Activated CD4-positive, alpha-beta memory T cell treated with anti-CD3 and anti-CD28 coated beads for 36 hours (primary cell): ENCODE data around the gene FPGT. TPM values are rescaled to one million over a fixed set of nuclear protein-coding genes. Genes with fewer than 3 reads are reported as not detected.
"Not testable (repeated sequence)": the region's sequence is repeated elsewhere in the genome, so short reads cannot be mapped to it uniquely, and the experiment has no call there.

ENCODE experiments used
- CTCF ChIA-PET: fragments of 350-600 bp; sonication (Branson Sonifier 250); formaldehyde crosslinking; loops from one replicate; lab custom pipeline; 2021; ENCODE audit warnings: antibody characterized with exemption, inconsistent platforms; lab: Charles Lee
- POLR2A ChIA-PET: fragments of 350-600 bp; sonication (Branson Sonifier 250); formaldehyde crosslinking; loops from one replicate; lab custom pipeline; 2021; ENCODE audit warnings: antibody characterized with exemption; lab: Charles Lee
- DNase-seq: peaks from one replicate; pipeline ENCODE4 v3.0.0-alpha.2; 2020
- H3K27ac Mint-ChIP-seq: one replicate; pipeline ENCODE4 v1.8.0; 2021; ENCODE audit warnings: mixed read lengths
- H3K27me3 Mint-ChIP-seq: one replicate; pipeline ENCODE4 v1.8.0; 2021; ENCODE audit warnings: mixed read lengths
- H3K36me3 Mint-ChIP-seq: one replicate; pipeline ENCODE4 v1.8.0; 2021; ENCODE audit warnings: mixed read lengths
- H3K4me1 Mint-ChIP-seq: one replicate; pipeline ENCODE4 v1.8.0; 2021; ENCODE audit warnings: low read depth, mixed read lengths
- H3K4me3 Mint-ChIP-seq: one replicate; pipeline ENCODE4 v1.8.0; 2021; ENCODE audit warnings: mild to moderate bottlenecking, mixed read lengths
- H3K9me3 Mint-ChIP-seq: one replicate; pipeline ENCODE4 v1.8.0; 2021; ENCODE audit warnings: mixed read lengths
- intact Hi-C: fragments of 100-400 bp; cut with micrococcal nuclease; formaldehyde crosslinking; loops from one replicate; pipeline ENCODE4 v1.15.1; 2023
- total RNA-seq, 2 experiments: library from RNA; stranded (reverse); gene quantifications; one replicate each; pipeline ENCODE4 v1.2.3, GENCODE V29; 2021

Gene FPGT
- 10 to 100 TPM in 1 of 2 experiments, 1 to 10 TPM in 1; 9.0 to 10.4 TPM for total RNA-seq

- ChIA-PET POLR2A (no interaction called here), CTCF (no interaction called here)
- DNase-seq, result peak; percentile 96
- H3K27me3 Mint-ChIP-seq, result no peaks in the 10 kb centered on the region
- intact Hi-C loops, result loop anchor here (1.0 to 10.0 kb wide), 4 partner anchors 267 to 1529 kb away; partner anchors contain the start of genes CRYZ and TYW3
- peak within 1 kb of the TSS; percentile 82 for H3K4me3 Mint-ChIP-seq
- no peaks in the 10 kb centered on the region for H3K9me3 Mint-ChIP-seq
- H3K27ac Mint-ChIP-seq, result peak within 1 kb of the TSS; percentile 86
- peaks cover 18% of the 10 kb centered on the region for H3K4me1 Mint-ChIP-seq
- peaks cover 10% of the 10 kb centered on the region for H3K36me3 Mint-ChIP-seq
Measured at GRCh38 chr1:74197657-74198552, at the start of gene FPGT, which contains the start of gene LRRIQ3. TSS of gene FPGT (plus strand) at chr1:74198242. CDS start at chr1:74198279, 37 bp downstream. TSS of gene LRRIQ3 (minus strand) at chr1:74198176. CDS start at chr1:74183684, 14,492 bp downstream.

- intact Hi-C loops, result no loop called here
- POLR2A ChIA-PET, result no interaction called here
- DNase-seq, result no peak
- H3K27ac Mint-ChIP-seq, result no peak overlapping the region
- no peaks in the 10 kb centered on the region for H3K36me3 Mint-ChIP-seq
- H3K4me1 Mint-ChIP-seq, result no peaks in the 10 kb centered on the region
- CTCF ChIA-PET, result no interaction called here
- H3K27me3 Mint-ChIP-seq, result peaks cover 1% of the 10 kb centered on the region
- H3K9me3 Mint-ChIP-seq, result peaks cover 2% of the 10 kb centered on the region
- H3K4me3 Mint-ChIP-seq, result no peak overlapping the region
Measured at GRCh38 chr1:74160046-74160445, 38.0 kb upstream of the FPGT start.

- intact Hi-C loops, result no loop called here
- H3K4me1 Mint-ChIP-seq, result no peaks in the 10 kb centered on the region
- no peak for DNase-seq
- ChIA-PET POLR2A (no interaction called here), CTCF (no interaction called here)
- no peaks in the 10 kb centered on the region for H3K9me3 Mint-ChIP-seq
- H3K27me3 Mint-ChIP-seq, result peaks cover 3% of the 10 kb centered on the region
- no peaks in the 10 kb centered on the region for H3K36me3 Mint-ChIP-seq
- H3K27ac Mint-ChIP-seq, result no peak overlapping the region
- no peak overlapping the region for H3K4me3 Mint-ChIP-seq
Measured at GRCh38 chr1:74161497-74161896, 36.5 kb upstream of the FPGT start.

GRCh38 chr1:74162333-74162732, 35.7 kb upstream of the FPGT start:
- Mint-ChIP-seq H3K36me3 (no peaks in the 10 kb centered on the region), H3K4me1 (no peaks in the 10 kb centered on the region), H3K27me3 (peaks cover 3% of the 10 kb centered on the region), H3K9me3 (peaks cover 4% of the 10 kb centered on the region), H3K4me3 (no peak overlapping the region), H3K27ac (no peak overlapping the region)
- intact Hi-C loops, result no loop called here
- ChIA-PET CTCF (no interaction called here), POLR2A (no interaction called here)
- no peak for DNase-seq

GRCh38 chr1:74174423-74174822, 23.6 kb upstream of the FPGT start:
- POLR2A ChIA-PET, DNase-seq, H3K4me3 Mint-ChIP-seq, H3K4me1 Mint-ChIP-seq, H3K36me3 Mint-ChIP-seq, intact Hi-C loops, H3K27me3 Mint-ChIP-seq, H3K27ac Mint-ChIP-seq, CTCF ChIA-PET: not testable (repeated sequence)
- H3K9me3 Mint-ChIP-seq, result peaks cover 33% of the 10 kb centered on the region

GRCh38 chr1:74180490-74180889, 17.6 kb upstream of the FPGT start:
- peaks cover 2% of the 10 kb centered on the region for H3K9me3 Mint-ChIP-seq
- H3K4me3 Mint-ChIP-seq, result no peak overlapping the region
- ChIA-PET CTCF (no interaction called here), POLR2A (no interaction called here)
- H3K36me3 Mint-ChIP-seq, result no peaks in the 10 kb centered on the region
- intact Hi-C loops, result no loop called here
- H3K27ac Mint-ChIP-seq, result no peak overlapping the region
- H3K27me3 Mint-ChIP-seq, result no peaks in the 10 kb centered on the region
- no peaks in the 10 kb centered on the region for H3K4me1 Mint-ChIP-seq
- no peak for DNase-seq

GRCh38 chr1:74193908-74194307, 4.1 kb upstream of the FPGT start:
- ChIA-PET CTCF (no interaction called here), POLR2A (no interaction called here)
- Mint-ChIP-seq H3K9me3 (no peaks in the 10 kb centered on the region), H3K36me3 (no peaks in the 10 kb centered on the region), H3K4me3 (no peak overlapping the region), H3K27me3 (no peaks in the 10 kb centered on the region), H3K27ac (no peak overlapping the region), H3K4me1 (peaks cover 15% of the 10 kb centered on the region)
- intact Hi-C loops, result loop anchor here (10.0 kb wide), 1 partner anchor 271 kb away; no protein-coding TSS in a partner anchor
- DNase-seq, result no peak

GRCh38 chr1:74195339-74195738, 2.7 kb upstream of the FPGT start:
- CTCF ChIA-PET, result interaction anchor here (1.3 kb wide), 1 partner anchor 537 kb away, joined by 3 read pairs; no protein-coding TSS in a partner anchor
- POLR2A ChIA-PET, result no interaction called here
- Mint-ChIP-seq H3K36me3 (peaks cover 3% of the 10 kb centered on the region), H3K4me3 (no peak overlapping the region), H3K4me1 (peaks cover 18% of the 10 kb centered on the region), H3K27ac (no peak overlapping the region), H3K27me3 (no peaks in the 10 kb centered on the region), H3K9me3 (no peaks in the 10 kb centered on the region)
- intact Hi-C loops, result loop anchor here (5.0 to 10.0 kb wide), 3 partner anchors 269 to 1532 kb away; no protein-coding TSS in a partner anchor
- DNase-seq, result no peak

- Mint-ChIP-seq H3K4me3 (peak overlapping the region; percentile 82), H3K4me1 (peaks cover 18% of the 10 kb centered on the region), H3K27me3 (no peaks in the 10 kb centered on the region), H3K27ac (peak overlapping the region; percentile 86), H3K36me3 (peaks cover 10% of the 10 kb centered on the region), H3K9me3 (no peaks in the 10 kb centered on the region)
- ChIA-PET CTCF (no interaction called here), POLR2A (no interaction called here)
- intact Hi-C loops, result loop anchor here (5.0 to 10.0 kb wide), 3 partner anchors 268 to 1530 kb away; no protein-coding TSS in a partner anchor
- no peak for DNase-seq
Measured at GRCh38 chr1:74197255-74197654, 787 bp upstream of the FPGT start.

GRCh38 chr1:74199504-74199903, 1.5 kb downstream of the FPGT start:
- H3K27ac Mint-ChIP-seq, result no peak overlapping the region
- ChIA-PET POLR2A (no interaction called here), CTCF (no interaction called here)
- no peak overlapping the region for H3K4me3 Mint-ChIP-seq
- H3K36me3 Mint-ChIP-seq, result peaks cover 13% of the 10 kb centered on the region
- no peak for DNase-seq
- peaks cover 18% of the 10 kb centered on the region for H3K4me1 Mint-ChIP-seq
- no peaks in the 10 kb centered on the region for H3K27me3 Mint-ChIP-seq
- no peaks in the 10 kb centered on the region for H3K9me3 Mint-ChIP-seq
- intact Hi-C loops, result loop anchor here (5.0 to 10.0 kb wide), 3 partner anchors 265 to 1528 kb away; no protein-coding TSS in a partner anchor

GRCh38 chr1:74205266-74205665, 7.2 kb downstream of the FPGT start:
- Mint-ChIP-seq H3K4me1 (no peaks in the 10 kb centered on the region), H3K27me3 (no peaks in the 10 kb centered on the region), H3K27ac (no peak overlapping the region), H3K4me3 (no peak overlapping the region), H3K36me3 (peaks cover 21% of the 10 kb centered on the region), H3K9me3 (no peaks in the 10 kb centered on the region)
- no peak for DNase-seq
- intact Hi-C loops, result no loop called here
- CTCF ChIA-PET, result no interaction called here
- POLR2A ChIA-PET, result no interaction called here

GRCh38 chr1:74215229-74215628, 17.2 kb downstream of the FPGT start:
- POLR2A ChIA-PET, result no interaction called here
- DNase-seq, result no peak
- CTCF ChIA-PET, result no interaction called here
- no peak overlapping the region for H3K27ac Mint-ChIP-seq
- H3K9me3 Mint-ChIP-seq, result no peaks in the 10 kb centered on the region
- no peak overlapping the region for H3K4me3 Mint-ChIP-seq
- no peaks in the 10 kb centered on the region for H3K4me1 Mint-ChIP-seq
- intact Hi-C loops, result no loop called here
- H3K27me3 Mint-ChIP-seq, result no peaks in the 10 kb centered on the region
- peaks cover 3% of the 10 kb centered on the region for H3K36me3 Mint-ChIP-seq
